Glomerular endothelial cell (primary cell): Measurements from ENCODE around the gene PHACTR3. TPM values are rescaled to one million over a fixed set of nuclear protein-coding genes. Genes with fewer than 3 reads are reported as not detected.

Experiments
- DNase-seq: peaks from one replicate; pipeline ENCODE4 v3.0.0-alpha.2; 2011; ENCODE audit warnings: low read depth, low spot score; ENCODE audit errors: extremely low read depth
- total RNA-seq: library from RNA; depleted of rRNA; stranded (reverse); fragments of >200 nt; gene quantifications from 2 replicates; pipeline ENCODE4 v1.2.3, GENCODE V29; 2015

The PHACTR3 gene
- total RNA-seq, 1 donor from 2014 or later = not detected

DNA sequence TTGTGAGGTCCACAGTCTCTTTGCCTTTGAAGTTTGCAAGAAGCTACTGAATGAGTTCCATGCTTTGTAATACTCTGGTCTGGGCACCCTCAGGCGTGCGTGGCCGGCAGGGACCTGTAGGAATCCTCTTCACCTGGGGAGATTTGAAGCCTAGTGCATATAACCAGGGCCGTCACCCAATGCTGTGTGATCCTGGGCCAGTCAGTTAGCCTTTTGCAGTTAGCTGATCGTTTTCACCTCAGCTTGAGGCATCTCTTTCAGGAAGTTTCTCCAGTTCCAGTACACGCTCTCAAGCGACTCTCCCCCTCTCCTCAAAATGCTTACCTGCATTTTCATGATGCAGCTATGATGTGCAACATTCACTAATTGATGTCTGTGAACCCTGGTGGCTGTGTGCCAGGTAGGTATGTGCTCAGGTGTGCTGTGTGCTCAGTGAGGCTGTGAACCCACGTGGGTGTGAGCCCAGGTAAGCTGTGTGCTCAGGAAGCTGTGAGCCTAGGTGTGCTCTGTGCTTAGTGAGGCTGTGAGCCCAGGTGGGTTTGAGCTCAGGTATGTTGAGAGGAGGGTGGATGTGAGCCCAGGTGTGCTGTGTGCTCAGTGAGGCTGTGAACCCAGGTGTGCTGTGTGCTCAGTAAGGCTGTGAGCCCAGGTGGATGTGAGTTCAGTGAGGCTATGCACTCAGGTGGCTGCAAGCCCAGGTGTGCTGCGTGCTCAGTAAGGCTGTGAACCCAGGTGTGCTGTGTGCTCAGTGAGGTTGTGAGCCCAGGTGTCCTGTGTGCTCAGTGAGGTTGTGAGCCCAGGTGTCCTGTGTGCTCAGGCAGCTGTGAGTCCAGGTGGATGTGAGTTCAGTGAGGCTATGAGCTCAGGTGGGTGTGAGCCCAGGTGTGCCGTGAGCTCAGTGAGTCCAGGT lies 120.4 kb downstream of the PHACTR3 start:
- no peak for DNase-seq

DNA sequence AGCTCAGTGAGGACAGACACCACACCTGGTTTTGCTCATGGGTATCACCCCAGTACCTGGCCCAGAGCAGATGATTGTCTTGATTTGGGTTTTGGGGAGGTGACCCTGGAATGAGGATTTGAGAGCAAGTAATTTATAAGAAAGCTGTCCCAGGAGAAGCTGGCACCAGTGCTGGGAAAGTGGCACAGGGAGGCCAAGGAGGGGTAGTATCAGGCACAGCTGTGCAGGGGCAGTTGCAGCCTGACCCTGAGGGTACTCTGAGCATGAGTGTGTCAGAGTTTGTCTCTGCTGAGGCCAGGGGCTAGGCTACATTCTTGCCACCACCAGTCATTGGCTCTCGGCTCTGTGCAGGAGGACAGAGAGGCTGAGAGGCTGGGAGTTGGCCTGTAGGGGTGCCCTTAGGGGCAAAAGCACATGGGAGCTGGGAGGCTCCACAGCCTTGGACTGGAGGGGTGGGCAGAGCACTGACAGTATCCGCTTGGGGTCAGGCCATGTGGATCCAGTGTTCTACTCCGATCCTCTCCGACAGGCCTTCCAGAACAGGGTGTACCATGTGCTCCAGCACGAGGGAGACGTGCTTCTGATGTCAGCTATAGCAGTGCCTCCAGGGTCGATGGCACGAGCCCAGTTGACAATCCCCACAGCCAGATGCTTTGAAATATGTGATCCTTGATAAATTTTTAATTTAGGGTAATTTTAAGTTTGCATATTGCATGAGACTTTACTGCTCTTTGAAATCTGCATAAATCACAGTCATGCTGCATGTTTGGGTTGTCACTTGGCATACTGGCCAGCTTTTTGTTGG lies 121.3 kb downstream of the PHACTR3 start:
- no peak for DNase-seq

DNA sequence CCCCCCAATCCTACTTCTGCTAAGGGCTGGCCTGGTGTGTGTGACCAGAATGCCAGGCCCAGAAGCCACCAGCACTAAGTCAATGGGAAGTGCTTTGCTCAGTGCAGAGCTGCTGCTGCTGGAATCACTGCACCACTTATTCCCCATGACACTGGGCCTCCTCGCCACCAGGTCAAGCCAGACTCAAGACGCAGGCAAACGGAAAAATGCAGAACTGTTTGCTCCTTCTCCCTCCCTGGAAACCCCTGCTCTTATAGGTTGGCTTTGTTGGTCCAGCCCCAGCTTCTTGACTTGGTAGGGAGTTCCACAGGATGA lies 121.9 kb downstream of the PHACTR3 start:
- DNase-seq = no peak

DNA sequence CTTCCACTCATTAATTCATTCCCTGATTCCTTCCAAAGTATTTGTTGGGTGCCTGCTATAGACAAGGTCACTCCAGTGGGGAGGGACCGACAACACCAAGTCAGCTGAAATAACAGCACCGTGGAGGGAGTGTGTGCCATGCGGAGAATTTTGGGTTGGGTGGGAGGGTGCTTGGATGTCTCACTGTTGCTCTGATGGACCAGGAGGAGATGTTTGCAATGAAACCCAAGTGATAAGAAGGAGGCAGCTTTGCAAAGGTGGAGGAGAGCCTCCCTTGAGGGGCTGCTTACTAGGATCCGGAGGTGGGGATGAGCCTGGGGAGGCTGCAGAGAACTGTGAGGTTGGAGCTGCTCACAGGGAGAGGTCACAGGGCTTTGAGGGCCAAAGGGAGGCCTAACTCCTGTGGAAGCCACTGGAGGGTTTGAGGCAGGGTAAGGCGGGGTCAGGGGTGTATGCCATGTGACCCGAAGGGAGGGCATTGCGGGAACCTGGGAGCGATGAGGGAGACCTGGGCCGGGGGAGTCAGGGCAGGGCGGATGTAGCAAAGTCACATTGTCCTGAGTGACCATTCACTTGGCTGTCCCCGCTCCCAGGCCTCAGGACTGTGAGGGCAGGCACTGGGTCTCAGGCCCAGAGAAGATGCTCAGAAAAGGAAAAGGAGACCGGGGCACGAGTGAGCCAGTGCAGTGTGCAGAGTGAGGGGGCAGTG lies 124.5 kb downstream of the PHACTR3 start:
- DNase-seq = no peak

DNA sequence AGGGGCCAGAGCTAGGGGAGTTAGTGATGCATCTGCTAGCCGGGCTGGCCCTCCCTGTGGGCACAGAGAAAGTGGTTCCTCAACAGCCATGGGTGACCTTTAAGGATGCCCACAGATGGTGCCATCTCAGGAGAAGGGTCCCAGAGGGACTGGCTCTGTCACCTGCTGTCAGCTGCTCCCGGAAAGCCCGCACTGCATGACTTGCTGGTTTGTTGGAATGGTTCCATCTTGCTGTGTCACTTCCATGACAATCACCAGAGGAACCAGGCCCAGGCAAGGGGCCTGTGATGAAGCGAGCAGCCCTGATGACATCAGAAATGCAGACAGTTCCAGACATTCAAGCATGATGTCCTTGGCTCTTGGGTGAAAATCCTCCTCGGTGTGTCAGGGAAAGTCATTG lies 125.2 kb downstream of the PHACTR3 start:
- DNase-seq = no peak

DNA sequence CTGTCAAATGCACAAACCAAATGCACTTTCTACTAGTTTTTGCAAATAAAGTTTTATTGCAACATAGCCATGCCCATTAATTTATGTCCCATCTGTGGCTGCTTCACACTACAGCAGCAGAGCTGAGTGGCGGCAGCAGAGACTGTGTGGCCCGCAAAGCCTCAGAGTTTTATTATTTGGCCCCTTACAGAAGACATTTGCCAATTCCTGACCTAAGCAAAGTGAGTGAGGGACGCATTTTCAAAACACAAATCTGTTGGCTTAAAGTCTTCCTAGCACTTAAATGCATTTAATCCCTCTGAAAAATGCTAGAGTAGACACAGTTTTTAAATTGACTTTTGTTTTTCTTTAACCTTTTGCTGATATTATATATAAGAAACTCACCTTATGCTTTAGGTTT lies 126.4 kb downstream of the PHACTR3 start:
- no peak for DNase-seq

DNA sequence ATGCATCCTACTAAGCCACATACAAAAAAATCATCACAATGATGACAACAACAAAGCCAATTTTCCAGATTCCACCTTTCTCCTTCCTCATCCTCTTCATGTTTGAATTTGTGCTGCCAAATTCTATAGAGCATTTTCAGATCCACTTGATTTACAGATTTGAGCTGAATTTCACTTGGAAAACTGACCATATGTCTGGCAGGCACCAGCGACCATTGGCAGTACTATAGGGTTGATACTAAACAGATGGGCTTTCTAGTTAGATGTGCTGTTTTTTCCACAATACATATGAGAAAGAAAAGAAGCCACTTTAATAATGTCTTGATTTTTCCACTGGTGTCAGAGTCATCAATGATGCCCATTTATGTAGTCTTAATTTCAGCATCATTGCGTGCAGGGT lies 127.0 kb downstream of the PHACTR3 start:
- DNase-seq = no peak

DNA sequence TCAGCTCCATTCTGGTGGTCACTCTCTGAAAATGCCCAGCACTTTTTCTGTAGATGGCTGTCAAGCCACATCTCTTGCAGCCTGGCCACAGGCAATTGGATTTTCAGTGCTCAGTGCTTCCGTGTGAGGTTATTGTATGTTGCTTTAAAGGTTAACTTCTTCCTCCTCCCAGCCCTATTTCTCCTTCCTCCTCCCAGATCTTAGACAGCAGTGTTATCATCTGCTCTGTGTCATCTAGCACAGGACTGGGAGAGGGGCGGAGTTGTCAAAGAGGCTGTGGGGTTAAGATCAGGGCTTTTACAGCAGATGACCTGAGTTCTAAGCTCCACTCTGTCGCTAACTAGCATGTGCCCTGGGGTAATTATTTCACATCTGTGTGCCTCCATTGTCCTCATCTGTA lies 129.0 kb downstream of the PHACTR3 start:
- no peak for DNase-seq

DNA sequence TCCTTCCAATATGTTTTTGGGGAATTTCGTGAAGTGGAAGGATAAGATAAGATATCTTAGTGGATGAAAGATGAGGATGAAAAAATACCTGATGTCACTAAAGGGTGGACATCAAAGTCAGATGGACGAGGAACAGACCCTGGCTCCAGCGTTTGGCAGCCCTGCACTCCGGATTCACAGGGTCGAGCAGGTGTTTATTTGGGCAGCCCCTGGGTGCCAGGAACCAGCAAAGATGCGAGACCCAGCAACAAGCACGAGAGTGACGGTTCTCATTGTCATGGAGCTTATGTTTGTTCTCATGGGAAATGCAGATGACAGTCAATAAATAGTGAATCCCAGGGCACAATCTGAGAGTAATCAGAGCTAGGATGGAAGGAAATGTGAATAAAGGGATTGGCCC lies 131.1 kb downstream of the PHACTR3 start:
- DNase-seq = no peak

DNA sequence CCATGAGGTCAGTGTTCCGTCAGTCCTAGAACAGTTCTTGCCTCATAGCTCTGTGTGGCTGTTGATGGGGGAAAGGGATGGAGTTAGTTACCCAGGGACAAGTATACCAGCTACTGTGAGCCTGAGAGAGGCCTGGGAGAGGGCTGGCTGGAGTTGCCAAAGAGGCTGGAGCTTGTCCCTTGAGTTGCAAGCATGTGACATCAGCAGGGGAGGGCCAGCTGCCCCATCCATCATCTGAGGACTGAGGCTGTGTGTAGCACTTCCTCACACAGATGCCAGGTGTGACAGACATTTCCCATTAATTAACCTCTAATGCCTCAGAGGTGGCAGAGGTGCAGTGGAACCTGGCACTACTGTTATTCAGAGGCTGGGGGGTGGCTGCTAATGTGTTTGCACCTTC lies 131.6 kb downstream of the PHACTR3 start:
- DNase-seq = no peak

DNA sequence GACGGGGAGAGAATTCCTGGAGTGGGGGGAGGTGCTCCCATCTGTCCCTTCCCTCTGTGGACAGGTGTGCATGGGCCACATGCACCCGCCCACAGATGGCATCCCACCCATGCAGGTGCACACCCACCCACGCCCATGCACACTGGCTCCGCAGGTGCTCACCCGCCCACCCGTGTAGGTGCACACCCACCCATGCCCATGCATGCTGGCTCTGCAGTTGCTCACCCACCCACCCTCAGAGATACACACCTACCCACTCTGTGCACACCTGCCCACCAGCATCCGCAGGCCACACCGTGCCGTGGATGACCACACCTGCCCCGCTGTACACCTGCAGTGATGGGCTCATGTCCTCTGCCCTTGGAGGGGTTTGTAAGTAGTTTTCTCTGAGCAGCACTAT lies 132.0 kb downstream of the PHACTR3 start:
- no peak for DNase-seq

DNA sequence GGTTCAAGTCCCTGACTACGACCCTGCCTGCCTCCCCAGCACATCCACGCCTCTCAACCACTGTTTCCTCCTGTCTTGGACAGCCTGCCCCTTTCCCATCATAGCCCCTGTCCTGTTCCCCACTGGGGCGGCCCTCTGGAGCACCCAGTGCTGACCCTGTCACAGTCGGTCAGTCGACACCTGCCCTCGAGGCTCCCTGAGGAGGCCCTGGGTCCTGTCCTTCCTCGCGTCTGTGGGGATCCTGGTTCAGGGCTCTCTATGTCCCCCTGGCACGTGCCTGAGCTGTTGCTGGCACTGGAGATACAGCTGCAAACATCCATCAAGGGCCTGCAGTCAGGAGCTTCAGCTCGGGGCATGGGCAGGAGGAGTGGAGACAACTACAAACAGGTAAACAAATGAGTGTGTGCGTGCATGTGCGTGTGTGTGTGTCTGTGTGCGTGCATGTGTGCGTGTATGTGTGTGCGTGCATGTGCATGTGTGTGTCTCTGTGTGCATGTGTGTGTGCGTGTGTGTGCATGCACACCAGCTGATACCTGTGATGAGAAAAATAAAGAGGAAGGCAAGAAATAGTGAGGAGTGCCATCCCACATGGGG lies 132.8 kb downstream of the PHACTR3 start:
- DNase-seq = no peak

DNA sequence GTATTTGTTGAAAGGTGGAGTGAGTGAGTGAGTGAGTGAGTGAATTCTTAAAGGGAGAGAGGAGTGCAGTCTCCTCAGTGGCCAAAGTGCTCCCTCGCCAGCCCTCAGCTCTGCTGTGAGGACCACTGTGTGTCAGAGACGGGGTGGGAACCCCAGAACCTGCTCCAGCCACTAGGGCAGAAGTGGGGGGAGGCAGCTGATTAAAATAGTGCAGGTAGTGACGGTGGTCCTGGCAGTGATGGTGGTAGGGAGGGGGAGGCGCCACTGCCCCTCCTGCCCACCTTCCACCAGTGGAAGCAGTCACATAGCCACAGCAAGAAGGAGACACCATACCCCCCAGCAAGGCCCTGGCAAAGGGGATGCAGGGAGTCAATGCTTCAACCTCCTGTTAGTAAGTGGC lies 133.5 kb downstream of the PHACTR3 start:
- no peak for DNase-seq

DNA sequence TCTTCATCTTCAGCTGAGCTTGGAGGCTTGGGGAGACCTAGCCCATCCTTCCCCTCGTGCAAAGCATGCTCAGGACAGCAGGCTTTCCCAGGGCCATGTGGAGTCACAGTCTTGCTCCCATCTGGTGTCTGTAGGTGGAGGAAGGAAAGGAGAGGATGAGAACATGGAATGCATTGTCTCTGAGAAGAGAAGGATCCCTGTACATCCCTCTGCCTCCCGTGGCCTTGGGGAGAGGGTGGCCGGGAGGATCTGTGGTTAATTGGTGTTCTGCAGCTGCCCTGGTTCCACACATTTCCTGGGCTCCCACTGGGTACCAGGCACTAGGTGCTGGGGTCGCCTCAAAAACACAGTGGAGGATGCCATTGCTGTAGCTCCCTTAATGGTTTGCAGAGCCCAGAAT lies 134.5 kb downstream of the PHACTR3 start:
- no peak for DNase-seq

DNA sequence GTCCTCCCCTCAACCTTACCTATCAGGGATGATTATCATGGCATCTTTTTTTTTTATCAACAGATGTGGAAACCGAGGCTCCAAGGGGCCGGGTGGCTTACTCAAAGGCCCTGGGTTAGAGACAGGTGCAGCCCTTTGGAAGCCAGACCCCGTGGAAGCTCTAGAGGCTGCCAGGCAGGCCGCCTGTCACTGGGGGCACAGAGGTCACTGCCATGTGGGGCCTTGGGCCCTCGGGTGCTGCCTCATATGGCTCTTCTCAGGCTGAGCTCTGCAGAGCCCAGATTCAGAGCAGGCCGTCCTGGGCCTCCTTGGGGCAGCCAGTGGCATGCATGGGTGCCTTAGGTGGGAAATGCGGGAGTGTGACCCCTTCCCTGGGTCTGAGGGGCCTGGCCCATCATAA lies 136.3 kb downstream of the PHACTR3 start:
- DNase-seq = no peak

DNA sequence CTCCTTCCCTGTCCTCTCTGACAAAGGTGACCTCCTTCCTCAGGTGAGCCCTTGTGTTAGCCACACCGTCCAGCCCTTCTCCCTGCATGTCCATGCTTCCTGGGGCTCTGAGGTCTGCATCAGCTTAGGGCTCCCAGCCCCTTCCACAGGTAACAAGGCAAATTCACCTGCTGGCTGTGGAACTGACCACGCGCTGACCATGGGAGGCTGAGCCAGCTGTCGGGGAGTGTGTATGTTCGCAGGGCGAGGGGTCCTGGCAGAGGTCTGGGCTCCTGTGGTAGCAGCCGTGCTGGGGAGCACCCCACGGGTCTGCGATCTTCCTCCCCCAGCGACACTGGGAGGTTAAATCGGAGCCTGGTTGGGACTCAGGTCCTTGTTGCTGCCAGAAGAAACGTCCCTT lies 136.7 kb downstream of the PHACTR3 start:
- DNase-seq = no peak

DNA sequence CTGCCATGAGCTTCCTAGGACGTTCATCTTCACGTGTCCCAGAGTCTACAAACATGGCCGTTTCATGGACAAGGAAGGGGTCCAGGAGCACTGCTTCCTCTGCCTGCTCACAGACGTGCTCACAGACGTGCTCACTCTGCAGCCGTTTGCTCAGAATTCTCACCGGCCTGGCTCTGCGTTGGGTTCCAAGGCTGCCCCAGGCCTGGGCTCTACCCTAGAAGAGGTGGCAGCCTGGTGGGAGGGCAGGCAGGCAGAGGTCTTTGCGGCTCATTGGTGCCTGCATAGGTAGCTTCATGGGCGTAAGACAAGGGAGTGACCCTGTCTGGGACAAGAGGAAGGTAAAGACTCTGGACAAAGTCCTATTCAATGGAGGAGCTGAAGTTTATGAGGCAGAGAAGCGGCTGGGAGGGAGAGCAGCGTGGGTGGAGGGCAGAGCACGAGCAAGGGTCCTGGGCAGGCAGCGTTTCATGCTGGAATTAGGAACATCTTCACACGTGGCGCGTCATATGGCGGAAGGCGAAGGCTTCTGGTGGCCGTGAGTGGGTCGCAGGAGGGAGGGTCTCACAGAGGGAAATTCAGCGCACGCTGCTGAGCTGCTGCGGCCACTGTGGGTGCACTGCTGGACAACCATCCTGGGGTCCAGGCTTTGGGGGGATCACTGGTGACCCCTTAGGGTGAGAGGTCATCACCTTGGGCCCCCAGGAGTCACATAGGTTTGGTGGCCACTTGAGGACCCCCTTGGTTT lies 138.2 kb downstream of the PHACTR3 start:
- no peak for DNase-seq

DNA sequence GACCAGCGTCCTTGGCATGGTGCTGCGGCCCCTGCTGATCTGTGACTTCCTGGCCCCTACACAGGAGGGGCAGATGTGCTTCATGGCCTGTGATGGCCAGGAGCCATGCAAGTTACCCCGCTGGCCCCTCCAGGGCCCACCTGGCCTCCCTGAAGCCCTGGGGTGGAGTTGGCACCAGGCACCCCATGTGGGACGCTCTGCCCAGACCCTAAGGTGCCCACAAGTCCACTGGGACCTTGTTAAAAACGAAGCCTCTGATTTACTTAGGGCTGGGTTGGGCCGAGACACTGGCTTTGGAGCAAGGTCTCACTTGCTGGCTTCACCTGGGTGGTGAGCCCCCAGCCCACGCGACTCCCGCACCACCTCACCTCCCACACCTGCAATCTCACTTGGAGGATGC lies 139.0 kb downstream of the PHACTR3 start:
- DNase-seq = no peak

DNA sequence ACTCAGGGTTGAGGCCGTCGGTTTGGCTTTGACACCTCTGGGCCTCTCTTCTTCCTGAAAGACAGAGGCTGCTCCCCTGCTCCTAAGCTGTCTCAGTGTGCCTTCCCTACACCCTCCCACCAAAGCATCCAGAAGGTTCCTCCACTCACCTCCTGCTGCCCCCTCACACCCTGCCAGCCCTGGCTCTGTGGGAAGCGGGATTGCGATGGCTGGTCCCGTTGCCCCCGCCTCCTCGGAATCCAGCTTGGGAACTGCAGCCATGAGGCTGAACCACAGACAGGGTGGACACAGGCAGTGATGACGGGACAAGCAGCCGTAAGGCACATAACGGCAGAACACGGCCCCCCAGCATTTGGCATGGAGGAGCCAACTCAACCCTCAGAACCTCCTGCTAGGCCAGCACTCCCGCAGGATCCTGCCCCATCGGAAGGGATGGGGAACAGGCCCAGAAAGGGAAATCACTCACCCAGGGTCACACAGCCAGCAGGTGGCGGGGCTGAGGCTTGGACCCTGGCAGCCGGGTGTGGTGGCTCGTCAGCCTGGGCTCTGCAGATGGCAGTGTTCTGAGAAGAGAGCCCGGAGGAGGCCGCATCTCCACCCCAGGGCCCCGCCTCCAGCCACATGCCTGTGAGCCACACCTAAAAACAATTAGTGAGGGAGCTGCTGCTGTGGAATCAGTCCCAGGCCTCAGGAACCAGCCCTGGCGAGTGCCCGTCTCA lies 139.6 kb downstream of the PHACTR3 start:
- no peak for DNase-seq

DNA sequence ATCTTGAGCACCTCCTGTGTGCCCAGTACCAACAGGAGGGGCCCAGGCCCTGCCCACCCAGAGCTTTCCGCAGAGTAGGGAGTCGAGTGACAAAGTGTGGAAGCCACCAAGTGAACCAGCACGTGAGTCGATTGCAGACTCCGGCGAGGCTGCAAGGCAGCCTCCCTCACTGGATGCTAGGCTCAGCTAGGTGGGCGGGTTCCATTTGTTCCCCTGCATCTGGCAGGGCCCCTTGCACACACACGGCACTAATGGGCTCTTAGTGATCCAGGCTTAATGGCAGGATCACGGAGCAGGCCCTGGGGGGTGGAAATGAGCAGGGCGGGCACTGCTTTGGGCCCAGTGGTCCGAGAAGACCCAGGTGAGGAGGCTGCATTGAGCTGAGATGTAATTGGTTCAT lies 140.4 kb downstream of the PHACTR3 start:
- DNase-seq = no peak
